NOMO-1 (cell line): ENCODE data around the gene ULBP1.
"Not testable (repeated sequence)": the region's sequence is repeated elsewhere in the genome, so short reads cannot be mapped to it uniquely, and the experiment has no call there.

Experiments
- DNase-seq, 2 experiments: peaks; one replicate each; lab custom pipeline; 2025; ENCODE audit not compliant: unreplicated experiment in 2 of 2; lab: John Stamatoyannopoulos, UW

Gene ULBP1

DNA sequence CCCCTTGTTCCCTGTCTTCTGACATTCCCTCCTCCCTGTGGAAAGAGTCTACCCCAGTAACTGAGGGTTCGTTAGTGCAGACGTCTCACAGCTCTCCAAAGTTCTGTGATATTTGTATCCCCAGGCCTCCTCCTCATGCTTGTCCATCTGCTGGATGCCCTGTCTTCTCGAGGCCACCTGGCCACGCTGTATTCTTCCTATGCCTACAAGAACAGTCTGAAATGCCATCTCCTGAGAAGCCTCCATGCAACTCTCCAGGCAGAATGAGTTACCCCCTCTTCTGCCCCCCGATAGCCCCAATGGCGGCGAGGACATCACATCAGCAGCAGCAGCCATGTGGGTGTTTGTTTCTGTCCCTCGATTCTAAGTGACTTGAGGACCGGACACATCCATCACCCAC, 12.6 kb upstream of the ULBP1 start:
- DNase-seq, result no peak

DNA sequence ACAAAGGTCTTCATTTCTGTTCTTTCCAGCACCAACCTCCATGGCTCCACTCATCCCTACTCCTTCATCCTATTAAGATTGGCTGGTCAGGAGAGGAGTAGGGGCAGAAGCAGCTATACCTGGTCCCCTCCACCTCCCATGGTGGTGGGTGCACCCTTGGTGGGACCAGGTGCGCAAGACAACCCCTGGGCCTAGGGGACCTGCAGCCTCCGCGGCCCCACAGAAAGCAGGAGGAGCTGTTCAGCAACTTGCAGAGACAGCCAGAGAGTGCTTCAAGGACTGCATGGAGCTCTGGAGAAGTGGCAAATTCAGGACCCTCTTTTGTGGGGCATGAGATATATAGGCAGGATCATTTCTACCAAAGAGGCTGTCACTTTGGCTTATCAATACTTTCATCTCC, 12.1 kb upstream of the ULBP1 start:
- DNase-seq, result no peak

DNA sequence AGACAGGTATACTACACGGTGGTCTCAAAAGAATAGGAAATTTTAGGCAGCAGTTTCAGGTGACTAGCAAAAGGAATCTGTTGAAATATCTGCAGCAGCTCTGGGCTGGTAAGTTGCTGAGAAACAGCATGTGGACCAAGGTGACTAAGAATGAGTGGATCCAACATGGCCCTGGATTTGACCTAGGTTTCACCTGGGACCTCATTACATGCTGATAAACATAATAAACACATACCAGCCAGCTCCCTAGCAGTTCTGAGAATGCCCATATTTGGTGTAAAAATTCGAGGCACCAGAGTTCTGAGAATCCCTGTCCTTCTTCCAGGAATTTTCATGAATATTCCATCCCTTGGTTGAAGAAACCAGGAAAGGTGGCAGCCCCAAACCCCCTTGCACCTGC, 10.4 kb upstream of the ULBP1 start:
- not testable (repeated sequence) for DNase-seq

DNA sequence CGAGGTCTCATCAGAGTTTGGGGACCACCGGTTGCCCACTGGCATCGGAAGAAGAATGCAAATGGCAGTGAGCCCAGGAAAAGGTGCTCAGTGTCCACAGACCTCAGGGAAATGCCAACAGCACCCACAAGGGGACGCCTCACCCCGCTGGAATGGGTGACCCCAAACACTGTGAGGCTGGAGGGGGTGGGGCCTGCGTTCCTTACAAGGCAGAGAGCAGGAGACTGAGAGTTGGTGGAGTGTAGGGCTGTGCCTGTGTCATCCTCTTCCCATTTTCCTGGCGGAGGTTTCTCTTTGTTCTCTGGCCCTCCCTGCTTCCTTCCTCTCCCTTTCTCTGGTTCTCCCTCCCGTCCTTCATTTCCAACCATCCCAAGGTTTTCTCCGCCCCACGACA, 9.8 kb upstream of the ULBP1 start:
- DNase-seq, result not testable (repeated sequence)

DNA sequence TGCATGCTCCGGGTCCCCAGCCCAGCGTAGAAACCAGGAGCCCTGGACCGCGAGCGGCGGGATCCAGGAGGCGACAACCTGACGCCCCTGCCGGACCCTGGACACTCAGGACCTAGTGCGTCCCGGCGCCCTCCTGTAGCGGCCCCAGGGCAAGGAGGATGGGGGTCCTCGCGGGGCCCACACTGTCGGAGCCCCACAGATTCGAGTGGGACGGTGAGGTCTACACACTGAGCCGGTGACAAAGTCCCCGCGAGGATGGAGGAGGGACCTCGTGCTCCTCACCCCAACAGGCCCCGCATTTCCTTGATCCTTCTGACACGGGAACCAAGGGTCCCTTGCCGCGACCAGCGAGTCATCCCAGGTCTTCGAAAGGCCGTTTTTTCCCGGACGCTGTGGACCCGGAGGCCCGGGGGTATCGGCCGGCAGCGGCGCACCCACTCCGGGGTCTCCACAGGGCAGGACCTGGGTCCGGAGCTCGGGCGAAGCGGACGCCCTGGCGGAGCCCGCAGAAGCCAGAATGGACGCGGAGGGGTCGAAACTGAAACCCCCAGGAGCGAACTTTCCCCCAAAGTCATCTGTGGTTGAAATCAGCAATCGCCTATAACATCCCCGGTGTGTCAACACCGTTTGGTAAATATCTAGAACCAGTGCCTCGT, 9.3 kb upstream of the ULBP1 start:
- not testable (repeated sequence) for DNase-seq

DNA sequence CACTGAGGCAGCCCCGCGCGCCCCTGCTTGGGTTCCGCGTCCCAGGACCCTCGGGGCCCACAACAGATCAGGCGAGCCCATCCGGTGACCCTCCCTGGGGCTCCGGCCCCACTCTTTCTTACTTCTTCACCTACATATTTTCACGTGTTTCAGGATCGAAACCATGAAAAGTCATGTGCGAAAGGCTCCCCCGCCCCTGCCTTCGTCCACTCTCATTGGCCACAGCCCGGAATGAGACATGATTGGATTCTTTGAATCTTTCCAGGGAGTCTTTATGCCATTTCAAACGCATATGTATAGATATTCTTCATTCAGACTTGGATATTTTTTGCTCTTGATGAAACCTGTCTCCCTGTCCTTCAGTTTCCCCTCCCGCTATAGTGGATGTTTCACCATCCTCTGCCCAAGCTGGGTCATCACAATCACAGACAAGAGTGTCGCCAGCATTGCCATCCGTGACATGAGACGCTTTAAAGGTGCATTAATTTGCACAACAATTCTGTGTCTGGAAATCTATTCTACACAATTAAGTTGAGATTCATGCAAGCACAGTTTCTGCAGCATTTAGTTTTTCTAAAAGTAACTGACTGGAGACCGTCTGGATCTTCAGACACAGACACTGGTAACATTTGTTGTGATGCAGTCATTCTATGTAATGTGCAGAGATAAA, 8.6 kb upstream of the ULBP1 start:
- DNase-seq, result not testable (repeated sequence)

DNA sequence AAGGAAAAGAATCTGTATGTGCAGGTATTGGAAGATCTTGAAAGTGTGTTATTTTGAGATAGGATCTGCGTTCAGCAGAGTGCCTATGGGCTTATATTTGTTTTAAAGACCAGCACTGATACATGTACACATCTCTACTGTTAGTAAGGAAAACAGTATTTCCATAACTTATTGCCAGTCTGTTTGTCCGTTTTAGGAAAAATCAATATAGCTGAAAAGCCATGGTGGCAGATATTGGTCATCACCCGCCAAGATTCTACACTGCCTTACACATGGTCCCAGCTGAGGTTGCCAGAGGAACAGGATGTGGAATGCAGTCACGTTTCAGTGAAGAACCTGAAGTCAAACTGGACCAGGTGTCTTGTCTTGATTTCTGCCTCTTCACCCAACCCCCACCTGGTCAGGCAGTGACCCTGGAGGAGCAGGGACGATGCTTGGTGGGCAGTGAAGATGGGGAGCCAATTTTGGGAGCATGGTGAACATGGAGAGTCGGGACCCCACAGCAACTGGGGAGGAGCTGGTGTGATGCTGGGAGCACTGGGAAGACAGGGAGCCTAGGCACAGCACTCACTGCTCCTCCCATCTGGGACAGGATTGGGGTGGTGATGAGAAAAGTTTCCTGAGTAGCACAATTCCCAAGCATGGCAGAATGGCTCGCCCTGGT, 8.0 kb upstream of the ULBP1 start:
- DNase-seq, result not testable (repeated sequence)

DNA sequence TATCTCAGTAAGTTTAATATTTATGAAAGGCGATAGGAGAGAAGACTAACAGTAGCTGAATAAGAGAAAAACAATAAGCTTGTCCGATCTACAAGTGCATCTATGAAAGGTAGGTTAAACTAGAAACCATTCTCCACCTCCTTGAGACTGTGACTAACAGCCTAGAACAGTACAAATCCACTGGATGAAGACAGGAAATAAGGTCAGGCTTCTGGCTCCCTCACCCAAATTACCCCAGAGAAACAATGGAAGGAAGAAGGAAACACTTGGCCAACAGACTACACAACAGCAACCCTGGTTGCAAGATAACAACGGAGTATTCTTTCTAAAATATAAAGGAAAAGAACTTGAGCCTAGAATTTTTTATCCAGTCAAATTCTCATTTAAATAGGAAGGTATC, 5.6 kb upstream of the ULBP1 start:
- DNase-seq, result not testable (repeated sequence)

DNA sequence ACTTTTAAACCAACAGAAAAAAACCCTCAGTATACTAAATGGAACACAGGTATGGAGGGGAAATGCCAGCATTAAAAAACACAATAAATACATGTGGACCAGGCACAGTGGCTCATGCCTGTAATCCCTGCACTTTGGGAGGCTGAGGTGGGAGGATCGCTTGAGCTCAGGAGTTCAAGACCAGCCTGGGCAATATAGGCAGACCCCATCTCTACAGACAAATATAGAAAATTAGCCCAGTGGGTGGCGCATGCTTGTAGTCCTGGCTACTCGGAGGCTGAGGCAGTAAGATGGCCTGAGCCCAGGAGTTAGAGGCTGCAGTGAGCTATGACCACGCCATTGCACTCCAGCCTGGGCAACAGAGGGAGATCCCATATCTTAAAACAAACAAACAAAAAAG, 3.9 kb upstream of the ULBP1 start:
- not testable (repeated sequence) for DNase-seq

DNA sequence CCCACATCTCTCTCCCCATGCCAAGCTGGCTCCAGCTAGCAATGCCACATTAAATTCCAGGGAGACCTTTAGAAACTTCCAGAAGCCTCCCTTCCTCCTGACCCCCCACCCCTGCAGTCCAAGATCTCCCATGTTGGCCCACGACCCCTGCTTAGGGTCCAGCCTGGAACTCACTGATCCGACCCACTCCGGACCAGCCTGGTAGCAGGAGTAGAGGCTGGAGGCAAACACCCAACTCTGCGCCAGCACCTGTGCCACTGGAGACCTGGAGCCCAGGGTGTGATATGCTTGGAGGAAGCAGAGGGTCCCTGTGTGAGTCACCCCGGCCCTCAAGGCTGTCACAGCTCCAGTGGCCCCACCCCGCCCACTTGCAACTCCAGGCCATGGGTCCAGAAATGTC, 3.3 kb upstream of the ULBP1 start:
- no peak for DNase-seq

DNA sequence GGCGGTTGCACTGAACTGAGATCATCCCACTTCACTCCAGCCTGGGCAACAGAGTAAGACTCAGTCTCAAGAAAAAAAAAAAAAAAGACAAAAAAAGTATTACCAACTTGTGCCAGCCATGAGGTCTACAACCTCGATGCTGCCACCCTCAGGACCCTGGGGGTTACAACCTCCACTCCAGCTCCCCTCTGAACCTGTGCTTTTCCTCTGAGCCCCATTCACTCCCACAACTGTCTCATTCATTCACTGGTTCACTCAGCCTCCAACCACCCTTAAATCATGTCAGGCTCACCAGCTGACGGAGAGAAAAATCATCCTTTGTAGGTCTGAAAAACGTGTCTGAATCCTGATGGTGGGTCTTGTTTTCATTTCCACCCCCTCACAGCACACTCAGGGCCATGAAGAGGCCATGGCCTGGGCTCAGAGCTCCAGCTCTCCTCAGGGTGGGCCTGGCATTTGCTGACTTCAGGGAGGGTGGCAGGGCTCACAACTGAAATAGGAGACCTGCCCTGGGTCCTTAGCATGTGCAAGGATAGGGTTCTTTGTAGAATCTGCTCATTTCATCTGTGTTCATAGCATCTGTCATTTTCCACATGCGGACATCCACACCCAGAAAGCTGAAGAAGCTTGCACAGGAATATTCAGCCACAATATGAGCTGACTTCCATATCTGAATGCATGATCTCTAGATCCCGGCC, 1.9 kb upstream of the ULBP1 start:
- DNase-seq, result no peak

DNA sequence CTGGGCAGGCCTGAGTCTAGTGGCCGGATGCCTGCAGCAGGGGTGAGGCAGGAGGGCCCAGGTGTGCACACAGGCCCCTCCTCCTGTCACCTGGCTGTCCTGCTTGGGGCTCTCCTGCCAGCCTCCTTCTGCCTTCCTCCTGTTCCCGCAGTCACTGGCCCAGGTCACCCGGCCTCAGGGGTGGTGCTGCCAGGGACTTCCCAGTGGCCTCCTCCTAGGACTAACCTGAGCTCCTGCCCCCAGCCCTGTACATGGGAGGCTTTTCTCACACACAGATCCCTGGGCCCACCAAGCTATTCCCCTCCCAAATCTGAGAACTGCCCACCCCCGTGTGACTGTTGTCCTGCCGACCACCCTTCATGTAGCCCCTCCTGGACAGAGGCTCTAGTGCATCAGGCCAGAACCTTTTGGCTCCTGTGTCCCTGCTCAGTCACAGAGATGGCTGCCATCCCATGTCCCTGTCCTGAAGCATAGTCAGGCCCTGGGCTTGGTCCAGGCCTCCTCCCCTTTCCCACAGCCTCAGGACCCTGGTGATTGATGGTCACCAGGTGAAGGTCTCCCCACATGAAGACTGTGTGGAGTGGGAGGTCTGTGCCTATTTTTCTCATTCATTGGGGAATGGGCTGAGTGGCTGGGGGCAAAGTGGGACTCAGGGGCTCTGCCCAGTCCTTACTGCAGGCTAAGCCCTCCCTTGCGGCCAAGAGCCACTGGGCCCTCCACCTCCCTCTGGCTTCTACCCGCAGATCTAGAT, 1.1 kb upstream of the ULBP1 start:
- DNase-seq, result no peak

DNA sequence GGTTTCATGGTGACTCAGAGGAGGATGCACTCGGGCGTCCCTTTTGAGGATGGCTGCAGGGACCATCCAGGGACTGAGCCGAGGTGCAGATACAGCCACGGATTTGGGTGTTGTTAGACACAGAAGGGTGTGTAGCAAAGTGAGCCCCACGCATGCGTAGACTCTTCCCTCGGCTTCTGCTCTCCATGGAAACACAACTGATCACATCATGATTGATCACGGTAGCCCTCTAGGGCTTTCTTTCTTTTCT, 606 bp upstream of the ULBP1 start:
- no peak for DNase-seq

DNA sequence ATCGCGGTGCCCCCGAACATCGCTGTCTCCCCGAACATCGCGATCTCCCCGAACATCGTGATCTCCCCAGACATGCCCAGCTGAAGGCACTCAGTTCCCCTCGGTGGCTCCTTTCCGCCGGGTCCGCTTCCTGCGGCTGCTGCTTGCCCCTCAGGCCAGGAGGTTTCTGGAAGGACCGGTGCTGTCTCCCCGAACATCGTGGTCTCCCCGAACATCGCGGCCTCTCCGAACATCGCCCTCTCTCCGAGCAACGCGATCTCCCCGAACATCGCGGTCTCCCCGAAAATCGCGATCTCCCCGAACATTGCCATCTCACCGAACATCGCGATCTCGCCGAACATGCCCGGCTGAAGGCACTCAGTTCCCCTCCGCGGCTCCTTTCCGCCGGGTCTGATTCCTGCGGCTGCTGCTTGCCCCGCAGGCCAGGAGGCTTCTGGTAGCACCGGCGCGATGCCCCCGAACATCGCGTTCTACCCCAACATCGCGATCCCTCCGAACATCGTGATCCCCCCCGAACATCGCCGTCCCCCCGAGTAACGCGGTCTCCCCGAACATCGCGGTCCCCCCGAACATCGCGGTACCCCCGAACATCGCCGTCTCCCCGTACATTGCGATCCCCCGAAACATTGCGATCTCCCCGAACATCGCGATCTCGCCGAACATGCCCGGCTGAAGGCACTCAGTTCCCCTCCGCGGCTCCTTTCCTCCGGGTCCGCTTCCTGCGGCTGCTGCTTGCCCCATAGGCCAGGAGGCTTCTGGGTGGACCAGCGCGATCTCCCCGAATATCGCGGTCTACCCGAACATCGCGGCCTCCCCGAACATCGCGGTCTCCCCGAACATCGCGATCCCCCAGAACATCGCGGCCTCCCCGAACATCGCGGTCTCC, 808 bp downstream of the ULBP1 start:
- DNase-seq, result no peak

DNA sequence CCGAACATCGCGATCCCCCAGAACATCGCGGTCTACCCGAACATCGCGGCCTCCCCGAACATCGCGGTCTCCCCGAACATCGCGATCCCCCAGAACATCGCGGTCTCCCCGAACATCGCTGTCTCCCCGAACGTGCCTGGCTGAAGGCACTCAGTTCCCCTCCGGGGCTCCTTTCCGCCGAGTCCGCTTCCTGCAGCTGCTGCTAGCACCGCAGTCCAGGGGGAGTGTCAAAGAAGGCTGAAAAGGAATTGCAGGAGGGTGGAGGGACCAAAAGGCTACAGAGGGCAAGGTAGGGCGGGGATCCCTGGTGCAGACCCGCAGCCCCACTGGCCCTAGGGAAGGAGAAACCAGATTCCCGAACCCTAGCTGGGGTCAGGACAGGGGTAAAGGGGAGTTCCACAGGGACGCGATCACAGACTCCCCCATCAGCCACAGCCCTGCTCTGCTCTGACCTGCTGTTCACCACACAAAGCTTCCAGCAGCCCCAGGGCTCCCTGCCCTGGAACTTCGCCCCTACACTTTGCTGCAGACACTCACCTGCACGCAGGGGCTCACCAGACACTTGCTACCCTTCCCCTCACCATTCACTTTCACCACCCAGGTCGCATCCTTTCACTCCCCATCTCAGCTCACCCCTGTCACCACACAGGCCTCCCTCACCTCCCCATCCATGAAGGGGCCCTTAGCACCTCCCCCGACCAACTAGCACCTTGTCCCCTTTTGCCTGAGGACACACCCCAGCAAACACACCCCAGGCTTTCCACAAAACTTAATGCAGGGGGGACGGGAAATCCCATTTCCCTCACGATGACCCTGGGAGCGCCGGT, 1.7 kb downstream of the ULBP1 start:
- DNase-seq, result no peak

DNA sequence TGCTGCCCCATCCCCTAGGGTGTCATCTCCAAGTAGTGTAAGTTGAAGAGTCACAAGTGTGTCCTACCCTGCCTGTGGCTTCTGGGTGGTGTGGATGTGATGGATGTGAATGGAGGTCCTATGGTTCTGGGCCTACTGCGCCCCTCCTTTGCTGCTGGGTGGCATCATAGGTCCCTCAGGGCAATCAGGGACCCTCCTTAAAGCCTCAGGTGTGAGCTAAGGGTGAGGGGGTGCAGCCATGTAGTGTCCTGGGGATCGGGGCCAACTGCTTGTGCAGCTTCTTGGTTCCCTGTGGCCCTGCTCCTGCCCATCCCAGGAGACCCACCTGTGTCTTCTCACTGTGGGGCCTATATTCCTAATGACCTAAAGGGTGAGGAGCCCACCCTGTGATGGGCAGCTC, 2.6 kb downstream of the ULBP1 start:
- DNase-seq, result not testable (repeated sequence)

DNA sequence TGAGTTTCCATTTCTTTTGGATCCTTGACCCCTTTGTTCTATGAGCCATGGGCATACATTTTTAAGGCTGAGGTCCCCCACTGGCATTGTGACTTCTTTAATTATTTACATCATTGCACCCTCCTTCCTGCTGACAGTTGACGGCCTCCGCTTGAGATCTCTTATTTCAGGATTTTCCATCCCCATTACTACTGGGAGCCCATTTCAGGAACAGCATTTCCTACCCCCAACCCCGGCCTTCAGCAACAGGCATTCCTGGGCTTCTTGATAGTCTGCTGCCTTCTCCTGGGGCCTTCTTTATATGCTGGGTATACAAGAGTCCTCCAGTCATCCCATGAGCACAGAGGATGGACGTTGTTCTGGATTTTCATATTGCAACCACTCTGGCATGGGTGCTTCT, 3.8 kb downstream of the ULBP1 start:
- no peak for DNase-seq

DNA sequence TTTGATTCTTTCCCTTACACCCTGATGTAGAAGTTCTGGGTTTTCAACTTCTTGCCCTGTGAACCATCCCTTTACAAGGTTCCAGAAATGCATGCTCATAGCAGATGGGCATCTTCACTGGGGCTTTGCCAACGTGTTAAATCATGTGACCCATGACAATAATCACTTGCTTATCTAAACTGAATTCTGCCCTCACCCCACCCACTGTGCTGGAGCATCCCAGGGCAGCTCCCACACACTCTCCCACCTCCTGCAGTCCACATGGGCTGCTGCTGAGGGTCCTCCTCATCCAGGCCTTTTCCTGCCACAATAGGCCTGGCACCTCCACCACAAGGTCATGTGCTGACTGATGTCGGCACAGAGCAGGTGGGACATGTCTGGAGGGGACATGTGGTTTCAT, 4.3 kb downstream of the ULBP1 start:
- DNase-seq, result not testable (repeated sequence)

DNA sequence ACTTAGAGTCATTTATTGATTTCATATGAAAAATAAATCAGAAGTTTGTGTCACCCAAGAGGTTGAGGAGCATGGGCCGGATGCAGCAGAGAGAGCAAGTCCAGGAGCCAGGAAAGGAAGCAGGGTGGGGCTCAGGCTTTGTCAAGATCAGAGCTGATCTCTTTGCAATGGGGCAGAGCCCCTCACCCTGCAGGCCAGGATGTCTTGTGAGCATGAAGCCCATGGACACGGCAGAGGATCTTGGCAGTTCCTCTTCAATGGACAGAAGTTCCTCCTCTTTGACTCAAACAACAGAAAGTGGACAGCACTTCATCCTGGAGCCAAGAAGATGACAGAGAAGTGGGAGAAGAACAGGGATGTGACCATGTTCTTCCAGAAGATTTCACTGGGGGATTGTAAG, 5.2 kb downstream of the ULBP1 start:
- DNase-seq, result not testable (repeated sequence)
